Measurements from ENCODE around the gene LRRC75A. TPM values are rescaled to one million over a fixed set of nuclear protein-coding genes. Genes with fewer than 3 reads are reported as not detected.
"Not testable (repeated sequence)": the region's sequence is repeated elsewhere in the genome, so short reads cannot be mapped to it uniquely, and the experiment has no call there.

LRRC75A gene
- total RNA-seq, 2 donors from 2014 or later = 3.7 to 4.0 TPM

- DNase-seq (ENCODE audit: low spot score) (no peak), ATAC-seq (ENCODE audit: insufficient number of reproducible peaks, low FRiP score, low read depth) (no peak)
- Histone ChIP-seq H3K27ac (peak within 1 kb of the TSS; percentile 70 to 90), H3K27me3 (replicated peaks; ENCODE audit: insufficient read depth) (no peaks in the 10 kb centered on the region), H3K4me3 (peak within 1 kb of the TSS; percentile 73), H3K36me3 (no peaks in the 10 kb centered on the region), H3K4me1 (ENCODE audit: control insufficient read depth in 1 of 2, low read depth in 2 of 2) (peaks cover 21 to 37% of the 10 kb centered on the region in 2 donors), H3K9me3 (no peaks in the 10 kb centered on the region)
- peak; percentile 20 for TF ChIP-seq CTCF (IDR thresholded peaks at IDR 0.05)
These were observed 76.7 kb downstream of the LRRC75A start, which contains the start of gene TRPV2 for GRCh38 chr17:16415031-16415924. TRPV2 (plus strand) TSS chr17:16415571; CDS start chr17:16417669, 2,098 bp downstream.

GRCh38 chr17:16407911-16408588 lies 83.9 kb downstream of the LRRC75A start:
- no peak for DNase-seq (ENCODE audit: low spot score)
- H3K27me3 ChIP-seq (replicated peaks; ENCODE audit: insufficient read depth) = no peaks in the 10 kb centered on the region
- H3K27ac ChIP-seq = peak overlapping the region; percentile 74 to 78
- H3K4me3 ChIP-seq = peak overlapping the region; percentile 41
- no peak for ATAC-seq (ENCODE audit: insufficient number of reproducible peaks, low FRiP score, low read depth)
- H3K4me1 ChIP-seq (ENCODE audit: control insufficient read depth in 1 of 2, low read depth in 2 of 2) = peaks cover 3 to 10% of the 10 kb centered on the region in 2 donors
- H3K9me3 ChIP-seq = no peaks in the 10 kb centered on the region
- TF ChIP-seq CTCF (IDR thresholded peaks at IDR 0.05) = no peak
- no peaks in the 10 kb centered on the region for H3K36me3 ChIP-seq

- H3K4me3 ChIP-seq = peak overlapping the region; percentile 74
- H3K27me3 ChIP-seq (replicated peaks; ENCODE audit: insufficient read depth) = no peaks in the 10 kb centered on the region
- H3K9me3 ChIP-seq = no peaks in the 10 kb centered on the region
- H3K27ac ChIP-seq = peak overlapping the region; percentile 78 to 85
- H3K36me3 ChIP-seq = no peaks in the 10 kb centered on the region
- peak; percentile 31 for ATAC-seq (ENCODE audit: insufficient number of reproducible peaks, low FRiP score, low read depth)
- H3K4me1 ChIP-seq (ENCODE audit: control insufficient read depth in 1 of 2, low read depth in 2 of 2) = peaks cover 3 to 10% of the 10 kb centered on the region in 2 donors
- DNase-seq (ENCODE audit: low spot score) = no peak
- no peak for TF ChIP-seq CTCF (IDR thresholded peaks at IDR 0.05)
These were observed 85.0 kb downstream of the LRRC75A start for GRCh38 chr17:16406742-16407674.

- DNase-seq (ENCODE audit: low spot score); H3K27me3 ChIP-seq (replicated peaks; ENCODE audit: insufficient read depth); ATAC-seq (ENCODE audit: insufficient number of reproducible peaks, low FRiP score, low read depth); H3K36me3 ChIP-seq; H3K9me3 ChIP-seq; H3K4me3 ChIP-seq: not testable (repeated sequence)
- Histone ChIP-seq H3K4me1 (ENCODE audit: control insufficient read depth in 1 of 2, low read depth in 2 of 2) (peaks cover 3 to 10% of the 10 kb centered on the region in 2 donors), H3K27ac (peak overlapping the region; percentile 48 to 74)
These were observed 88.1 kb downstream of the LRRC75A start for GRCh38 chr17:16403847-16404246.
